ENCODE data around the gene LGSN. TPM values are rescaled to one million over a fixed set of nuclear protein-coding genes. Genes with fewer than 3 reads are reported as not detected.
"Not testable (repeated sequence)": the region's sequence is repeated elsewhere in the genome, so short reads cannot be mapped to it uniquely, and the experiment has no call there.

Gene LGSN
- total RNA-seq, 2 donors from 2014 or later: 0.37 TPM; not detected in 1

GRCh38 chr6:63333440-63333839 lies 13.7 kb upstream of the LGSN start:
- H3K4me3 ChIP-seq (ENCODE audit: low read length): no peak overlapping the region
- no peaks in the 10 kb centered on the region for H3K27me3 ChIP-seq (ENCODE audit: control insufficient read depth, insufficient read depth, low read length, poor library complexity, severe bottlenecking)
- H3K27ac ChIP-seq (ENCODE audit: low read depth, low read length): no peak overlapping the region
- no peak for TF ChIP-seq CTCF (conservative IDR thresholded peaks at IDR 0.05)
- Mint-ChIP-seq H3K27ac (no peak overlapping the region), H3K36me3 (ENCODE audit: low read depth) (no peaks in the 10 kb centered on the region), H3K9me3 (peaks cover 2% of the 10 kb centered on the region), H3K4me3 (no peak overlapping the region), H3K4me1 (peaks cover 2% of the 10 kb centered on the region), H3K27me3 (ENCODE audit: insufficient read depth) (peaks cover 2% of the 10 kb centered on the region)
- no peaks in the 10 kb centered on the region for H3K36me3 ChIP-seq (ENCODE audit: control insufficient read depth, insufficient read depth, low read length)
- DNase-seq: no peak
- 89 to 100% methylated on average over 1 to 2 of the region's 2 CpGs for WGBS, 2 experiments (ENCODE audit: insufficient coverage in 1 of 2, insufficient read length in 1 of 2)
- H3K4me1 ChIP-seq (ENCODE audit: control insufficient read depth, insufficient read depth, low read length): no peaks in the 10 kb centered on the region
- no peaks in the 10 kb centered on the region for H3K9me3 ChIP-seq (ENCODE audit: control insufficient read depth, low read length)
- no peak overlapping the region for H3K9ac ChIP-seq (ENCODE audit: extremely low read depth, low read length, poor library complexity, severe bottlenecking)

DNA sequence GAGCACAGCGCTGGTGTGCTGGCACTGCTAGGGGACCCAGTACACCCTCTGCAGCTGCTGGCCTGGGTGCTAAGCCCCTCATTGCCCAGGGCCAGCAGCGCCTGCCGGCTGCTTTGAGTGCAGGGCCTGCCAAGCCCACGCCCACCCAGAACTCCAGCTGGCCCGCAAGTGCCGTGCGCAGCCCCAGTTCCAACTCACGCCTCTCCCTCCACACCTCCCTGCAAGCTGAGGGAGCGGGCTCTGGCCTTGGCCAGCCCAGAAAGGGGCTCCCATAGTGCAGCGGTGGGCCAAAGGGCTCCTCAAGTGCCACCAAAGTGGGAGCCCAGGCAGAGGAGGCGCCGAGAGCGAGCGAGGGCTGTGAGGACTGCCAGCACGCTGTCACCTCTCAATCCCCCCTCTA lies 6.8 kb upstream of the LGSN start:
- H3K4me3 Mint-ChIP-seq: not testable (repeated sequence)

GRCh38 chr6:63322981-63323380 lies 3.2 kb upstream of the LGSN start:
- no peaks in the 10 kb centered on the region for H3K27me3 ChIP-seq (ENCODE audit: control insufficient read depth, insufficient read depth, low read length, poor library complexity, severe bottlenecking)
- no peak for DNase-seq
- H3K9ac ChIP-seq (ENCODE audit: extremely low read depth, low read length, poor library complexity, severe bottlenecking): no peak overlapping the region
- no peak overlapping the region for H3K4me3 ChIP-seq (ENCODE audit: low read length)
- Mint-ChIP-seq H3K36me3 (ENCODE audit: low read depth) (no peaks in the 10 kb centered on the region), H3K4me3 (no peak overlapping the region), H3K27me3 (ENCODE audit: insufficient read depth) (peaks cover 2% of the 10 kb centered on the region), H3K27ac (no peak overlapping the region), H3K4me1 (no peaks in the 10 kb centered on the region), H3K9me3 (no peaks in the 10 kb centered on the region)
- no peaks in the 10 kb centered on the region for H3K4me1 ChIP-seq (ENCODE audit: control insufficient read depth, insufficient read depth, low read length)
- no peaks in the 10 kb centered on the region for H3K36me3 ChIP-seq (ENCODE audit: control insufficient read depth, insufficient read depth, low read length)
- H3K27ac ChIP-seq (ENCODE audit: low read depth, low read length): no peak overlapping the region
- no peak for TF ChIP-seq CTCF (conservative IDR thresholded peaks at IDR 0.05)
- WGBS, 2 experiments (ENCODE audit: insufficient coverage in 1 of 2, insufficient read length in 1 of 2): 86 to 100% methylated on average over 1 of the region's 1 CpG
- no peaks in the 10 kb centered on the region for H3K9me3 ChIP-seq (ENCODE audit: control insufficient read depth, low read length)

More for the DNA sequence above, 6.8 kb upstream of the LGSN start:
- not testable (repeated sequence) for H3K9me3 Mint-ChIP-seq; H3K9ac ChIP-seq (ENCODE audit: extremely low read depth, low read length, poor library complexity, severe bottlenecking); H3K27ac Mint-ChIP-seq; H3K36me3 ChIP-seq (ENCODE audit: control insufficient read depth, insufficient read depth, low read length); DNase-seq; H3K36me3 Mint-ChIP-seq (ENCODE audit: low read depth); H3K9me3 ChIP-seq (ENCODE audit: control insufficient read depth, low read length); H3K4me1 ChIP-seq (ENCODE audit: control insufficient read depth, insufficient read depth, low read length); H3K27me3 ChIP-seq (ENCODE audit: control insufficient read depth, insufficient read depth, low read length, poor library complexity, severe bottlenecking); H3K27me3 Mint-ChIP-seq (ENCODE audit: insufficient read depth); H3K27ac ChIP-seq (ENCODE audit: low read depth, low read length); H3K4me3 ChIP-seq (ENCODE audit: low read length); H3K4me1 Mint-ChIP-seq
- 91 to 96% methylated on average over 7 to 15 of the region's 15 CpGs for WGBS, 2 experiments (ENCODE audit: insufficient coverage in 1 of 2, insufficient read length in 1 of 2)

GRCh38 chr6:63321821-63322220 lies 2.0 kb upstream of the LGSN start:
- Histone ChIP-seq H3K36me3 (ENCODE audit: control insufficient read depth, insufficient read depth, low read length) (no peaks in the 10 kb centered on the region), H3K27ac (ENCODE audit: low read depth, low read length) (no peak overlapping the region), H3K9ac (ENCODE audit: extremely low read depth, low read length, poor library complexity, severe bottlenecking) (no peak overlapping the region), H3K27me3 (ENCODE audit: control insufficient read depth, insufficient read depth, low read length, poor library complexity, severe bottlenecking) (no peaks in the 10 kb centered on the region), H3K4me1 (ENCODE audit: control insufficient read depth, insufficient read depth, low read length) (no peaks in the 10 kb centered on the region), H3K9me3 (ENCODE audit: control insufficient read depth, low read length) (no peaks in the 10 kb centered on the region), H3K4me3 (ENCODE audit: low read length) (no peak overlapping the region)
- H3K4me3 Mint-ChIP-seq: no peak overlapping the region
- TF ChIP-seq CTCF (conservative IDR thresholded peaks at IDR 0.05): no peak
- no peaks in the 10 kb centered on the region for H3K4me1 Mint-ChIP-seq
- no peaks in the 10 kb centered on the region for H3K36me3 Mint-ChIP-seq (ENCODE audit: low read depth)
- H3K27ac Mint-ChIP-seq: no peak overlapping the region
- H3K27me3 Mint-ChIP-seq (ENCODE audit: insufficient read depth): peaks cover 2% of the 10 kb centered on the region
- no peaks in the 10 kb centered on the region for H3K9me3 Mint-ChIP-seq
- 100% methylated on average over 1 of the region's 1 CpG; no CpG with 5 or more reads in 1 of the 2 experiments for WGBS, 2 experiments (ENCODE audit: insufficient coverage in 1 of 2, insufficient read length in 1 of 2)
- no peak for DNase-seq
